HG02759 (cell line): ENCODE data around the gene TACC3.

Source experiments
- ATAC-seq: cut with Tn5 transposase; IDR thresholded peaks from one replicate; pipeline ENCODE4 v1.9.1; 2021; ENCODE audit warnings: mild to moderate bottlenecking, moderate library complexity; ENCODE audit not compliant: unreplicated experiment

TACC3 gene

DNA sequence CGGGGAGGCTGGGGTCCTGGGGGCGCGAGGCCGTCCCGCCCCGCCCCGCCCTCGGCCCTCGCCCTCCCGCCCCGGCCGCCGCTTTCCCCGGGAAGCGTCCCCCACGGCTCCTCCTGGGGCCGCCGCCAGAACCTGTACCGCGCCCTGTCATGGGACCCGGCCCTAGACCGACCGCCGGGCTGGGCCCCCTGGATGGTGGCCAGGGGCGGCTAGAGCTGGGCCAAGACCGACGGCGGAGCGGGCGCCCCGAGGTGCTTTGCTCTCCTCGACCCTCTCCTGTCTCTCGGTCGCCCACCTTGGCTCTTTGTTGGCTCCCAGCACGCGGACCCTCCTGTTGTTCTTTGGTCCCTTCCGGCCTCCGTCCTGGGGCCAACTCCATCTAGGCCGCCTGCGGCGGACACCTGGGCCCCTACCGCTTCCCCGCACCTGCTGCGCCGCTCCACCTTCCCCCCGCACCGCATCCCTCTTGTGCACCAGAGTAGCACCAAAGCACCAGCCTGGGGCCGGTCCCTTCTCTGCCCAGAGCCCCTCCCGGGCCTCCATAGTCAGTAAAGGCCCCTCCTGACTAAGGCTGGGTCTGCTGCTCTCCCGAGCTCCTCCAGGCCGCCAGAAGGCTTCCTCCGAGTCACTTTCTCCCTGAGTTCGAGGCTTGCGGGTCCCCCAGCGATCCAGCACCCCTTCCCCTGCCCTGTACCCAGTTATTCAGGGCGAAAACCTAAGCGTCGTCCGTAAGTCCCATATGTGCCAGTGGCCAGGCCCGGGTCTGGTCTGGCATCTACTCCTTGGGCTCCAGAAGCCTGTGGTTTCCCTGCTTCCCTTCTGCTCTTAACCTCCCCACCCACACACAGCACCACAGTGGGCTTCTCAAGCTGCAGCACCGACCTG, 587 bp downstream of the TACC3 start:
- ATAC-seq, result no peak

DNA sequence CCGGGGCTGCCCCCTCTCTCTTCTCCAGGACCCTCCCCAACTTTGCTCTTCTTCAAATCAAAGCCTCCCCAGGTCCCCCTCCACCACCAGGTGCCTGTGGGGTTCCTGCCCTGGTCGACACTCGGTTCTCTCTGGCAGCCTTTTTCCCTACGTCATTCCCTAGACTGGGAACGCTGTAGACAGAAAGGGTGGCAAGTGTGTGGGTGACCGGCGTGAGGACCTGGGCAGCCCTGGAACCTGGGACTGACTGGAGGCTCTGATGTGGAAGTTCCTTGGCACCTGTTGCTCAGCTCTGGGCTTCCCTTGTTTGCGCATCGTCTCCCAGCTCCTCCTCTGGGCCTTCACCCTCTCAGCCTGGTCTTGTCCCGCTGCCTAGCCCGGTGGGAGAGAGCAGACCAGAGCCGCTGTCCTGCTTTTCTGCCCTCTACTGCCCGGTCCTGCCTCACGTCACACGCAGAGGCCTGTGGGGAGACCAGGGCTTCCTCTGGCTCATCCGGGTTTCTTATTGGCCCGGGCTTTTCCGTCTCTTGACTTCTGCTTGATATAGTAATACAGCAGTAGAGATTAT, 1.3 kb downstream of the TACC3 start:
- ATAC-seq, result no peak

DNA sequence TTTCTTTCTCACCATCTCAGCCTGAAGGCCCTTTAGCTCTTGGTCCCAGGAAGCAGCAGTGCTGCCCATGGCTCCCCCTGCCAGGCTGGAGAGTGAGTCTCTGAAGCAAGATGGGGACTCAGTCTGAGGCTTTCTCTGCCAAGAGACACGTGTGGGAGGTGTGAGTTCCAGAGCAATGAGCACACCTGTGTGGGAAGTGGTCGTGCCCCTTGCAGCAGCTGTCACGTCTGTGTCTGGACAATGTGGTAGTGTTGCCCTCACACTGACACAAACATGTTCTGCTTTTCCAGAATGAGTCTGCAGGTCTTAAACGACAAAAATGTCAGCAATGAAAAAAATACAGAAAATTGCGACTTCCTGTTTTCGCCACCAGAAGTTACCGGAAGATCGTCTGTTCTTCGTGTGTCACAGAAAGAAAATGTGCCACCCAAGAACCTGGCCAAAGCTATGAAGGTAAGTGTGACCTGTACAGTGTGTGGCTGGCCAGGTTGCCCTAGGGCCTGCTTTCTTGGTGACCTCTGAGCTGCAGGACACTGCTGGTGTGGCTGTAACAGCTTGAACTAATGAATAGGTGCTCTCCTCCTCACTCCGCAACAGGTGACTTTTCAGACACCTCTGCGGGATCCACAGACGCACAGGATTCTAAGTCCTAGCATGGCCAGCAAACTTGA, 1.9 kb downstream of the TACC3 start:
- no peak for ATAC-seq

DNA sequence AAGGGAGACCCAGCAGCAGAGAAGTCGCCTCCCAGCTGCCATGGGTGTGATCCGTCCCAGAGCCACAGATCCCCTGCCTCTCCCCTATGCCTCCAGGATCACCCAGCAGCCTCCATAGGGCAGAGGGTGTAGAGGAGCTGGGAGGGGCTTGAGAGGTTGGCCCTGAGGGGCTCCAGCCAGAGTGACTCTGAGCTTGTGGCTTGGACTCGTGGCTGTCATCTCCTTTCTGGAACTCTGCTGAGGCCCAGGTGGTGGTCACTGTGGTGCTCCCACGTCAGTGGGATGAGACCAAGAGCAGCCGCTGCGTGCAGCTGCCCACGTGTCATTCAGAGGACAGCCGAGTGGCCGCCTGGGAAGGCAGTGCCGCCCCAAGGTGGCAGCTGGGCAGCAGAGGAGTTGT, 4.2 kb downstream of the TACC3 start:
- no peak for ATAC-seq

DNA sequence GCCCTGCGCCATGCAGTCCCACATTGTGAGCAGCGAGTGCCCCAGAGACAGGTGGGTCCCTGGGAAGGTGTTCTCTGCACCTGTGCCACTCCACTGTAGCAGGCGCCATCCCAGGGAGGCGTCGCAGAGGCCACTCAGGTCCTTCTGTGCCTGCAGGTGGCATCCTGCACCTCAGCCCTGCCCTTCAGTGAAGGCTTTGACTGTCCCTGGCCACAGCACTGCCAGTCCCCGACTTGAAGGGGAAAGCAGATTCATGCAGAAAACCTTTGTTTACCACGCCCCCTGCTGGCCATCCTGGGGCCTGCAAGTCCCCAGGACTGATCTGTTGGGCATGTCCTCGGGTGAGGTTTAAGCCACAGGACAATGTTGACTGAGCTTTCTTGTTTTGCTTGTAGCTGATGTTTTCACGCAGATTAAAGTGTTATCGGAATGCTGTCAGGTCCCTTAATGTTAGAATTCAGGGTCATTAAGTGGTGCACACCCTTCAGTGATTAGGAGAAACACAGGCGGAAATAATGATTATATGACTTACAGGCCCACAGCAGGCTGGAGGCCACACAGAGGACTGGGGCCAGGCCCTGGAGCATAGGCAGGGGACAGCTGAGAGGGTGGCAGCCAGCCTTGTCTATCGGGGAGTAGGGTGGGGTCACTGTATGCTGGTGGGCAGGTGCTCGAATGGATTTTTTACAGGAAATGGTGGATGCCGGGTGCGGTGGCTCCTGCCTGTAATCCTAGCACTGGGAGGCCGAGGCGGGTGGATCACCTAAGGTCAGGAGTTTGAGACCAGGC, 5.0 kb downstream of the TACC3 start:
- ATAC-seq, result no peak

DNA sequence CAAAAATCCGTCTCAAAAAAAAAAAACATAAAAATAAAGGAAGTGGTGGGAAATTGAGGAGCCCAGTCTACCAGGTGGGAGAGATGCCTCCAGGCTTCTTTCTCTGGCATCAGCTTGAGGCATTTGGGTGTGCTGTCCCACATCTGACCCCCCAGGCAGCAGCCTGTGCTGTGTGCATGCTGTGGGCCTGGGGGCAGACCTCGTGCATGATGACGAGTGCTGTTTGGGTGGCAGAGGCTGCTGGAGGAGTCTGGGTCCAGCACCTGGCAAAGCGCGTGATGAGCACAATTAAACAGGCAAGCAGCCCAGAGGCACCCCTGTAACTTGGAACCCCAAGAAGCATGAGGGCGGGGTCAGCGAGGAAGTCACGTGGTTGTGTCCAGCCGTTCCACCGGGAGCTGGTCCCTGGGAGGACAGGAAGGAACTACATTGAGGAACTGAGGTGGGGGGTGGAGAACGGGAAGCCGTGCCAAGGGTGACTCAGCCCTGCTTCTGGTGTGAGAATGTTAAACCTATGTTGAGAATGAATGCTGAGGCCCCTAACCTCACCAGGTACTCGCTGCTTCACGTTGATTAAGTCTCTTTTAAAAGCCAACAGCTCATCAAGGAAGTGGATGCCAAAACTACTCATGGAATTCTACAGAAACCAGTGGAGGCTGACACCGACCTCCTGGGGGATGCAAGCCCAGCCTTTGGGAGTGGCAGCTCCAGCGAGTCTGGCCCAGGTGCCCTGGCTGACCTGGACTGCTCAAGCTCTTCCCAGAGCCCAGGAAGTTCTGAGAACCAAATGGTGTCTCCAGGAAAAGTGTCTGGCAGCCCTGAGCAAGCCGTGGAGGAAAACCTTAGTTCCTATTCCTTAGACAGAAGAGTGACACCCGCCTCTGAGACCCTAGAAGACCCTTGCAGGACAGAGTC, 6.1 kb downstream of the TACC3 start:
- no peak for ATAC-seq

DNA sequence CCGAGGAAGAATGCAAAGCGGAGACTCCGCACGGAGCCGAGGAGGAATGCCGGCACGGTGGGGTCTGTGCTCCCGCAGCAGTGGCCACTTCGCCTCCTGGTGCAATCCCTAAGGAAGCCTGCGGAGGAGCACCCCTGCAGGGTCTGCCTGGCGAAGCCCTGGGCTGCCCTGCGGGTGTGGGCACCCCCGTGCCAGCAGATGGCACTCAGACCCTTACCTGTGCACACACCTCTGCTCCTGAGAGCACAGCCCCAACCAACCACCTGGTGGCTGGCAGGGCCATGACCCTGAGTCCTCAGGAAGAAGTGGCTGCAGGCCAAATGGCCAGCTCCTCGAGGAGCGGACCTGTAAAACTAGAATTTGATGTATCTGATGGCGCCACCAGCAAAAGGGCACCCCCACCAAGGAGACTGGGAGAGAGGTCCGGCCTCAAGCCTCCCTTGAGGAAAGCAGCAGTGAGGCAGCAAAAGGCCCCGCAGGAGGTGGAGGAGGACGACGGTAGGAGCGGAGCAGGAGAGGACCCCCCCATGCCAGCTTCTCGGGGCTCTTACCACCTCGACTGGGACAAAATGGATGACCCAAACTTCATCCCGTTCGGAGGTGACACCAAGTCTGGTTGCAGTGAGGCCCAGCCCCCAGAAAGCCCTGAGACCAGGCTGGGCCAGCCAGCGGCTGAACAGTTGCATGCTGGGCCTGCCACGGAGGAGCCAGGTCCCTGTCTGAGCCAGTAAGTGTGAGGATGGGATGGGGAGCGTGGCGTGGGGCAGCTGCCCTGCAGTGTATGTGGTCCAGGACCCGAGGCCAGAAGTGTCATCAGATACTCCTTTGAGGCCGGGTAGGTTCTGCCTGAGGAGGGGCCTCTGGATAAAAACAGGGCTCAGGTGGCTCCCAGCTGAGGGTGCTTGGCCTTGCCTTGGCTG, 7.0 kb downstream of the TACC3 start:
- no peak for ATAC-seq

DNA sequence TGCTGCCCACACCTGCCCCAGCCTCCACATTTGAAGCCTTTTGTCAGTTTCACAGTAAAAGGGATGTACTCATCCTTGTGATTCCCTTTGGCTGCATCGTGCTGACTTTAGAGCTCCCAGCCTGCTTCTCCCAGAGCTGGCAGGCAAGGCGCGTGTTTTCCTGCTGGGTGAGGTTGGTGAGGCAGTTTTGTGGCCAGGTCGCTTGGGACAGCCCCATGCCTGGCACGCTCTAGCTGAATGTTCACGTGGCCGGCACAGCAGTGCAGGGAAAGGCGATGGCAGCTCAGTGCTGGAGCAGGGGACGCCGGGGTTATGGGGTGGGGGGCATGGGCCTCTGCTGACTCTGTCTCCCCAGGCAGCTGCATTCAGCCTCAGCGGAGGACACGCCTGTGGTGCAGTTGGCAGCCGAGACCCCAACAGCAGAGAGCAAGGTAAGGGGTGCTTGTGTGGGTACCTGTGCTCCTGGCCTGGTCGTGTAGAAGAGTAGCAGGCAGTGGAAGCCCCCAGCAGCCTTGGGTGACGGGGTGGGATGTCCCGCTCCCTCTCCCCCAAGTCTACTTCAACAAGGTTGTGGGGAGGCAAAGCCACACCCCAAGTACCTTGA, 9.3 kb downstream of the TACC3 start:
- no peak for ATAC-seq

DNA sequence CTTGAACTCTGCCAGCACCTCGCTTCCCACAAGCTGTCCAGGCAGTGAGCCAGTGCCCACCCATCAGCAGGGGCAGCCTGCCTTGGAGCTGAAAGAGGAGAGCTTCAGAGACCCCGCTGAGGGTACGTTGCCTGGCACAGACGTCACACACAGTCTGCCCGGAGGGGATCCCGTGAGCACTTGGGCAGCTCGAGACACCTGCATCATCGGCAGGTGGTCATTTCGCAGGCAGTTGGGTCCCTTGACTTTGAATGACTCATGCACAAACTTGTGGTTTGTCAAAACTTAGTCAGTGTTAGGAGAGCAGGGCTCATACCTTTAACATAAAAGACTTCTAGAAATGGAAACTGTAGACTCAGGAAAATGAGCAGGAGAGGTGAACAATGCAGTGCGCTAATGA, 9.9 kb downstream of the TACC3 start:
- ATAC-seq, result no peak

DNA sequence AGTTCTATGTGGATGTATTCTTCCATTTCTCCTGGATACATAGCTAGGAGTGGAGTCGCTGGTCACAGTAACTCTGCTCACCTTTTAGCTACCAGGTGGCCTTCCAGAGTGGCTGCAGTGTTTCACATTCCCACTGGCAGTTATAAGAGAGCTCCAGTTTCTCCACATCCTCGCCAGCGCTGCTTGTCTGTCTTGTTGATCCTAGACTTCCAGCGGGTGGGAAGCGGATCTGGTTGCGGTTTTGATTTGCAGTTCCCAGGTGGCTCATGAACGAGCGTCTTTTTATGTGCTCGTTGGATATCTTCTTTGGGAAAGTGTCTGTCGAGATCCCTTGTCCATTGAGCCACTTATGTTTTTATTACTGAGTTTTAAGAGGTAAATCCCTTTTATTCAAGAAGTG, 11.6 kb downstream of the TACC3 start:
- ATAC-seq, result no peak

DNA sequence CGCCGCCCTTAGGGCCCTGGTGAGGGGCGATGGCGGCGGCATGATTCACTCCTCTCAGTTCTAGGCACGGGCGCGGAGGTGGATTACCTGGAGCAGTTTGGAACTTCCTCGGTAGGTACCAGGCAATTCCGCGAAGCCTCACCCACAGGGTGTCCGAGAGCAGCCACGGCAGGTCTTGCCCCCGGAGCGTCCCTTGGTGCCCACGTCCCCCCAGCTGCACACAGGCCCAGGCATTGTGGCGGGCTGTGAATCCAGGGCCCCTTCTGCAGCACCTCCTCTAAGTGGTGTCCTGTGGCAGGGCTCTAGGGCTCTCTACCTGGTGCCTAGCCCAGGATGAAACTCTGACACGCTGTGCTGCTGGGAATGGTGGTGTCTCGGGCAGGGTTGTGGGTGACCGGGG, 13.9 kb downstream of the TACC3 start:
- ATAC-seq, result no peak

DNA sequence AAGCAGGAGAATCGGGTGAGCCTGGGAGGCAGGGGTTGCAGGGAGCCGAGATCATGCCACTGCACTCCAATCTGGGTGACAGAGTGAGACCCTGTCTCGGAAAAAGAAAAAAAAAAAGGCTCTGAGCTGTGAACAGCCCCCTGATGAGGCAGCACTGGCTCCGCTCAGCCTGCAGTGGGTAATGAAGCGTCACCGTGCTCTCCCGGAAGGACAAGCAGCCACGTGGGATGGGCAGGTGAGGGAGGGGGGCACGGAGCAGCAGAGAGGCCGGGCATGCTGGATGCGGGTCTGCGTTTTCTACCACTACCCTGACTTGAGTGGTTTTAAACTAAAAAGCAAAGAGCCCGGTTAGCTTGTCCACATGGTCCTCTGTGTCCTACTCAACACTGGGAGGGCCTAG, 15.5 kb downstream of the TACC3 start:
- no peak for ATAC-seq

DNA sequence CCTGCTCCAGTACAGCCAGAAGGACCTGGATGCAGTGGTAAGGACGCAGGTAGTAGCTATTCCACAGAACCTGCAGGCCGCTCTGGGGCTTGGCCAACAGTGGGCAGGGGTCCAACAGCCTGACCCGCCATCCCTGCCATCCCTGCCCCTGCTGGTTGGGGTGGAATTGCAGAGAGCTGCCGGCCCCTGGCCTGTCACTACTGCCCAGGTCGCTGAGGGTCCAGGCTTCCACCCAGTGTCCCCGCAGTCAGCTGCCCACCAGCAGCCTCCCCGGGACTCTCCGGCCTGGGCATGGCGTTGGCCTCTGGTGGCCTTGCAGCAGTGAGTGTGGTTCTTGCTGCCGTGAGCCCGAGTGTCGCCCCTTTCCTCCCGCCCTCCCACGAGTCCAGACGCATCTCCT, 16.3 kb downstream of the TACC3 start:
- no peak for ATAC-seq

DNA sequence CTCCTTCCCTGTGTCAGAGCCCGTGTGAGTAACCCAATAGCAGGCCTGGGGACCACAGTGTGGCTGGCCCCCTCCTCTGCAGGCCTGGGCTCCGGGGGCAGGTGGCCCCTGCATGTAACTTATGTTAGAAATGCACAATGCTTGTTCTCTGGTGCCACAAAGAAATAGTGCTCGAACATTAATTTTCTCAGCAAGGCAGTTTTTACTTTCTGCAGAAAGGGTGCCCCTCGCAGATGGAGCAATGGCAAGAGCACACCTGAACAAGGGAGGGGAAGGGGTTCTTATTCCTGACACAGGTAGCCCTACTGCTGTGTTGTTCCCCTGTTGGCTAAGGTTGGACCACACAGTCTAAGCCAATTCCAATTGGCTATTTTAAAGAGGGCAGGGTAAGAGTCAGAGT, 17.1 kb downstream of the TACC3 start:
- ATAC-seq, result no peak

DNA sequence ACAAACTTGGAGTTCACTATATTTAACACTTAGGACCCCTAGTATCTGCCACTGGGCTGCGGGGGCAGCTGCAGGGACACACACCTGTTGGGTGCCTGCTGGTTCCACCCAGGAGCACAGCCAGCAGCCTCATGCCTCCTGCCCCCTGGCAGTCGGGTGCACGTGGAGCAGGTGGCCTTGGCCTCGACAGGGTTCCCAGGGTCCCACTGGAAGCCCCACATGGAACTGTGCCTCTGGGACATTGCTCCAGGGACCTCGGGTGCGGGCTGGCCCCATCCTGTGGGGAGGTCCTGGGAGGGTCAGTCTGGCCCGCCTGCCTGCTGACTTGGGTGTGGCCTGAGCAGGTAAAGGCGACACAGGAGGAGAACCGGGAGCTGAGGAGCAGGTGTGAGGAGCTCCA, 18.0 kb downstream of the TACC3 start:
- no peak for ATAC-seq

DNA sequence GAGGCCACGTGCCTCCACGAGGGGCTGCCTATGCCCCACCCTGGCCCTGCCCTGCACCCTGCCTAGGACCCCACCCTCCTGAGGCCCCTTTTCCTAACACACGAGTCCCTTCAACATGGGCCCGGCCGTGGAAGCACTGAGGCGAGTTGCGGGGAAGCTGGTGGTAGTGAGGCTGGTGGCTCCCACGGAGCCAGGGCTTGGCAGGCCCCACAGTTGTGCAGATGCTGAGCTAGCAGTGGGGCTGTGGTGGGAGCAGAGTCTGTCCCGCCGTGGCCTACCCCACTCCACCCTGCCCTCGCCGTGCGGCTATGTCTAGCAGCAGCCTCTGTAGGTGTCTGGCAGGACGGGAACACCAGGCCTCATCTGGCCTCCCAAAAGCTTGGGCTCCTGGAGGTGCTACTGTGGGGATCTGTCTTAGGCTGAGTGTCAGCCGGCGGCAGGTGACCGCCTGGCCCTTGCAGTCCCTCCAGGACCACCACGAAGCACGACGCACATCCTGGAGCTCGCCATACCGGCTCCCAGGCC, 18.8 kb downstream of the TACC3 start:
- no peak for ATAC-seq

DNA sequence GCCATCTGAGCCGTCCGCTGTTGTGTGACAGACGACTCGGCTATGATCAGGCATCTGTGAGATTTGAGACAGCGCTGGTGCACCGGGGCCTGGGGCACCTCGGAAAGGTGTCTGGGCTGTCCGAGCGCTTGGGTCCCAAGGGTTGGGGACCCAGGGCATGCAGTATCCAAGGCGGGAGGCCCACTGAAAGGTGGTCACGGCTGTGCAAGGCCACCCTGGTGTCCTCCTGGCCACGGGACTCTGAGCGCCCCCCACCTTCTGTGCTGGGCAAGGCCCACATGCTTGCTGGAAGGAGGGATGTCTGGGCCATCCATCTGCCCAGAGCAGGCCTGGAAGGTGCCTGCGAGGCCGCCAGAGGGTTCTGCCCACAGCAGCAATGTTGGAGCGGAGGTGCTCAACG, 19.9 kb downstream of the TACC3 start:
- ATAC-seq, result no peak

DNA sequence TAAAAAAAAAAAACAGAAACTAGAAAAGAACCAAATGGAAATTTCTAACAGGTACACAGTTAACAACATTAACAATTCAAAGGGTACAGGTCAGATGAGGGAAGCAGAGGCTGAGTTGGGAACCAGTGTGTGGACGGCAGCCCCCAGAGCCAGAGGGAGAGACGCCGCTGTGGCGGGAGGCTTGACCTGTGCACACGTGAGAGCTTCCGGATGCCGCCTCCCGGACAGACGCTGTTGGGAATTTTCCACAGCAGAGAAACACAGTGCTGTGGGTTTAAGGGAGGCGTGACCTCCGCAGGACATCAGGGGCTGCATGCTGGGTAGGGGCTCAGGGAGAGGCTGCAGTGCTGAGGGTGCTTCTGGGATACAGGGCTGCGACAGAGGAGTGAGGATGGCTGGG, 22.2 kb downstream of the TACC3 start:
- no peak for ATAC-seq

DNA sequence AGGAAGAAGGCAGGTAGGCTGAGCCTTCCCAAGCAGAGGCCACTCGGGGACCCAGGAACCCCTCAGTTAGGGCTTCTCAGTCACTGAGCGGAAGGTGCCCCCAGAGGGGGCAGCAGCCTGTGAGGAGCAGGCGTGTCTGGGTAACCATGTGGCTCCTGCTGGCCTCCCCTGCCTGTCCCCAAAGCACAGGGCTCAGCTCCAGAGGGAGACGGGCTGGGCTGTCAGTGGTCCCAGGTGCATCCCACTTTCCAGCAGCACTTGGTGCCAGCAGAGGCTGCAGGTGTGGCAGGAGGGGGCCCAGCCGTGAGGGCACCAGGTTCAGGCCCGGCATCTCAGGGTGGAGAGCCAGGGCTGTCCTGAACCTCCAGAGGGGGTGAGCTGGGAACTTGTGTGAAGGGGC, 22.7 kb downstream of the TACC3 start:
- ATAC-seq, result no peak
